HT1080 (cell line): ENCODE measurements around the gene SMAD9. TPM values are rescaled to one million over a fixed set of nuclear protein-coding genes. Genes with fewer than 3 reads are reported as not detected.

Experiments
- DNase-seq: peaks from one replicate; pipeline ENCODE4 v3.0.0-alpha.2; 2015; ENCODE audit warnings: low read depth
- total RNA-seq: library from RNA; depleted of rRNA; stranded (reverse); fragments of >200 nt; shearing (Covaris generic); gene quantifications from 2 replicates; pipeline ENCODE4 v1.2.3, GENCODE V29; 2014; rRNA removed

SMAD9 gene
- total RNA-seq, 1 experiment from 2014 or later: 2.8 TPM

DNA sequence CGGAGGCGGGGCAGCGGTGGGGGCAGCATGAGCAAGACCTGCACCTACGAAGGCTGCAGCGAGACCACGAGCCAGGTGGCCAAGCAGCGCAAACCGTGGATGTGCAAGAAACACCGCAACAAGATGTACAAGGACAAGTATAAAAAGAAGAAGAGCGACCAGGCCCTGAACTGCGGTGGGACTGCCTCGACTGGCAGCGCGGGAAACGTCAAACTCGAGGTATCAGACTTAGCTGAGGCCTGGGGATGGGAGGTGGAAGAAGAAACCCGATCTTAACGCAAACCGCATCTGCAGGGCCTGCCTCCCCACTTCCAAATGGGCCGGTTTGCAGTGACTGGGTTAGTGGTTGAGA, 100.3 kb downstream of the SMAD9 start:
- peak; percentile 29 for DNase-seq

DNA sequence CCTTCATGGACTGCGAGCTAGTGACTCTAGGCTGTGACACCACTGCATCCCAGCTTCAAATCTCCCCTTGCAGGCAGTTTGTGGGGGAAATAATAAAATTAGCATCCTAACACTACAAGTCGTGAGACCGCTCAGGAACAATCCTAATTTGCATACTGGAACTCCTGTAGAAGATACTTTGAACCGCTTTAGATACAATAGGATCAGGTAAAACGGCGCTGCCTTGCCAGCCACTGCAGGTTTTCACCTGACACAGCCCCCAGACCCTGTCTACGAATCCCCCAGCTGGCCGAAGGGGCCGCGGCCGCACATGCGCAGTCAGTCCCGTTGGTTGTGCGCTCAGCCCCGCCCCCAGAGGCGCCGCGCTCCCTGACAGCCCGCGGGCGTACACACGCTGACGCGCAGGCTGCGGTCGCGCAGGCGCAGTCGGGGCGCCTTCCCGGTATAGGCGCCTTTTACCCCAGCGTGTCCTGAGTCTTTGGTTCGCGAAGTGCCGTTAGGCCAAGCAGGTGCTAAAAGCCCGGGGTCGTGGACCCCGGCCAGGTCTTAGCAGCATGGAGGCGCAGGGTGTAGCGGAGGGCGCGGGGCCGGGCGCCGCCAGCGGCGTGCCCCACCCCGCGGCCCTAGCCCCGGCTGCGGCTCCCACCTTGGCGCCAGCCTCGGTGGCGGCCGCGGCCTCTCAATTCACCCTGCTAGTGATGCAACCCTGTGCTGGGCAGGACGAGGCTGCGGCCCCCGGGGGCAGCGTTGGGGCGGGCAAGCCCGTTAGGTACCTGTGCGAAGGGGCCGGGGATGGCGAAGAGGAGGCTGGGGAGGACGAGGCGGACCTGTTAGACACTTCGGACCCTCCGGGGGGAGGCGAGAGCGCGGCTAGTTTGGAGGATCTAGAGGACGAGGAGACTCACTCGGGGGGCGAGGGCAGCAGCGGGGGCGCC, 101.0 kb downstream of the SMAD9 start, which contains the start of gene RFXAP:
RFXAP (plus strand) TSS at position 419 of the 935 bp plus-strand sequence; CDS start at position 555, 136 bp downstream.
- DNase-seq: peak; percentile 77

DNA sequence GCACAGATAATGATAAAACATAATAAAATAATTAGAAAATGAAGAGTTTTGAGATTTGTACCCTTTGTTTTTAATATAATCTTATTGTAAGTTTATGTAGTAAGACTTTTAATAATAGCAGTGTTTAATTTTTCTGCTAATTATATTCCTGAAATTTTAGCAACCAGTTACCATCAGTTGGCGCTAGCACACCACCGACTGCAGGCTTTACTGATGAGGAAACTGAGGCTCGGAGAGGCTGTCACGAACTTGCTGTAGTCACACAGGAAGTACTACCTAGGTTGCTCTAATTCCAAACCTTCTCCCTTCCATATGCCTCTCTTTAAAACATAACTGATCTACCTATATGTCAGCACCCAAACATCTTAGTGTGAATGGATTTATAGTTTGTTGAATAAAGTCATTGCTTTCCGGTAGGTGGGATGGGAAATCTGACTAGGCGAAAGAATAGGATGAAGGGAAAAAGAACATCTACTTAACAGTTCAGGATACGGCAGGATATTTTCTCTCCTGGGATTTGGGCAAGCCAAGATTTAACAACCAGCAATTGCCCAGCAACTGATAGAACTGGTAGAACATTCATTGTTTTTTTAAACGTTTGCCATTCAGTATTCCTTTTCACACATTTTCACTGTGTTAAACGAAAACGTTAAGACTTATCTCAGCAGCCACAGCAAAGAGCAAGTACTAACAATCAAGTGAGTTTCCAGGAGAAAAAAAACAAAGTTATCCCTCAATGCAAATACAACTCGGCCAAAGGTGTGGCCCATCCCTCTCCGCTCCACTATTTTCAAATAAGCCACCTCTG, 101.8 kb downstream of the SMAD9 start:
- no peak for DNase-seq

DNA sequence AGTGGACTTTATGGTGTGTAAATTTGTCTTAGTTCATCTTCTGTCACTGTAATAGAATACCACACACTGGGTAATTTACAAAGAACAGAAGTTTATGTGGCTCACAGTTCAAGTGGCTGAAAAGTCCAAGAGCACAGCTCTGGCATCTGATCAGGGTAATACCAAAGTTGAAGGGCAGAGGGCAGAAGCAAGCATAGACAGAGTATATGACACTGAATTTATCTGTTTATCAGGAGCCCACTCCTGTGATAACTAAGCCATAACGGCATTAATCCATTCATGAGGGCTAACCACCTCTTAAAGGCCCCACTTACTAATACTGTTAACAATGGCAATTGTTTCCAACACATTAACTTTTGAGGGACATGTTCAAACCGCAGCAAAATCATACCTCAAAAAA, 105.0 kb downstream of the SMAD9 start:
- no peak for DNase-seq

DNA sequence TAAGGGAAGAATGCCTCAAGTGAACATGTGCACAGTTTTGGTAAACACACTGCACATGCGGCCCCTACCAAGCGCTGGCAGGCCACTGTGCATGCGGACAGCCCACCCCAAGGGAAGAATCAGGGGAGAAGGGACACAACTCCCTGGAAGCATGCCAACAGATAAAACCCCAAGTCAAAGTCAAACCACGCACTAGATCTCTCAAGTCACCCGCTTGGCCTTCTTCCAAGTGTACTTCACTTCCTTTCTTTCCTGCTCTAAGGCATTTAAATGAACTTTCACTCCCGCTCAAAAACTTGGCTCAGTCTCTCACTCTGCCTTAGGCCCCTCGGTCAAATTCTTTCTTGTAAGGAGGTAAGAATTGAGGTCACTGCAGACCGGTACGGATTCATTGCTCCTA, 105.6 kb downstream of the SMAD9 start:
- no peak for DNase-seq

DNA sequence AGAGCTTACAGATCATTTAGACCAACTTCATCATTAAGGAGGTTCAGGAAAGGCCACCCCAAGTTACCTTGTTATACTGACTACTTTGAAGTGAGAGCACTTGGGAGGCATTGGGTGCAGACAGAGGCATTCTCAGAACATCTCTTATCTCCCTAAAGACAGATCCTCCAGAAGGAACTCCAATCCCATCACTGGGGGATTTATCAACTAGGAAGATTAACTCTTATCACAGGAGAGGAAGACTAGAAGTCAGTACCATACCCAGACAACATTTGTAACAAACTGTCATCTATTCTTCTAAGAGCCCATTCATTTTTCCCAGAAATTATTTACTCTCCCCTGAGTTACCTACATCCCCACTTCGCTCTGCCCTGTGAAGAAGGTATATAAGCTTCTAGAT, 106.8 kb downstream of the SMAD9 start:
- no peak for DNase-seq

DNA sequence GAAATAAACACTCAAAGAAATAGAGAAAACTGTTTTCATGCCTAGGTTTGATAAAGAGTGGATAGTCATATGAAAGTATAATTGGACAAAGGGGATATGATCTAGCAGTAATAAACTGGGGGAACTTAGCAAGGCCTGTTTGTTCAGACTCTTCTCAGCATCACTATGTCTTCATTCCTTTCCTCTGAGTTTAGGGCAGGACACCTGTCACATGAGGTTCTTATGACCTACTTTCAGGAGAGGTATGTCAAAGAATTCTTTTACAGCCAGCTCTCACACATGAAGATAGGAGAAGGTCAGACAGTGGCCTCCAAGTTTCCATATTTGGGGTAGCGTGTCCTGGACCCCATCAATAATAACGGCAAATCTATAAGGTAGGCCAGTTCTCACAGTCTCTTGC, 112.4 kb downstream of the SMAD9 start:
- no peak for DNase-seq

DNA sequence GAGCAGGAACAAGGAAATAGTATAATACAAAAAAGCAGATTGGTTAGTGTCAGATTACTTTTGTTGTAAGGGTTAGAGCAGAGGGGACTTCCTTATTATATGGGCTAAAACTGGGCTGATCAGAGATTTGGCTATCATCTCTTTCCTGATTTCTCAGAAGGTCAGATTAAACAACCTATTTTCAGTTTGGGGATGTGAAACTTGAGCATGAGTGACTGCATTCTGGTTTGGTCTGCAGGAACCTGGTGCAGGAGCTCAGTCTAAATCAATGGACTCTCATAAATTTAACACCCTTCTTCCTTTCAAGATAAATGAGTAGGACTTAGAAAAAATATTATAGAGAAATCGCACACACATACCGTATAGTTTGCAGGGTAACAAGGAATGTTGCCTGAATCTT, 113.9 kb downstream of the SMAD9 start:
- DNase-seq: no peak

DNA sequence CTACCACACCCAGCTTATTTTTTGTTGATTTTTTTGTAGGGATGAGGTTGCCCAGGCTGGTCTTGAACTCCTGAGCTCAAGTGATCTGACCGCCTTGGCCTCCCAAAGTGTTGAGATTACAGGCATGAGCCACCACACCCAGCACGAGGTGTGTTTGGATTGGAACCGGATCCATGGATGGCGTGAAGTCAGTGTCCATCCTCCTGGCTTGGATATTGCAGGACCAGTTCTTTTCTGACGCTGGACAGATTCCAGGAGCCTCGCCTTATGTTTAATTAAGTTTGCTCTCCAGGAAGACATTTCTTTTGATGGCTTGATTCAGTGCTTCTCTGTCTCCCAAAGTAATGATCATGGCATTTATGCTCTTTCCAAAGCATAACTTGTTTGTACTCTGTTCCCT, 115.5 kb downstream of the SMAD9 start:
- DNase-seq: no peak

DNA sequence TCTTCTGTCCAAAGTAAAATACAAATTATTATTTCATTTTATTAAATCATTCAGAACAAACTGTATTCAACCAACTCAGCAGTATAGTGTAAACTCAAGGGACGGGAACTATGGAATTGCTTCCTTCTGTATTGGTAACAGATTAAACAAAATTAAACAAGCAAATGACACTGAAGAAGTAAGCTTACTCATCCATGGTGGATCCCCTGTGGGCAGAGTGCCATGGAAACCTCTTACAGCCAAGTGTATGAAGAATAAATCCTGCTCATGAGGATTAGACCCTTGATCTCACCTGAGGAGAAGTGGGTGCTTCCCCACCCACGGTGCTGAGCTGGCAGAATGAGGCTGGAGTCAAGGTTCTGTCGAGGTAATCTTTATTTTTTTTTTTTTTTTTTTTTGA, 119.0 kb downstream of the SMAD9 start:
- no peak for DNase-seq

DNA sequence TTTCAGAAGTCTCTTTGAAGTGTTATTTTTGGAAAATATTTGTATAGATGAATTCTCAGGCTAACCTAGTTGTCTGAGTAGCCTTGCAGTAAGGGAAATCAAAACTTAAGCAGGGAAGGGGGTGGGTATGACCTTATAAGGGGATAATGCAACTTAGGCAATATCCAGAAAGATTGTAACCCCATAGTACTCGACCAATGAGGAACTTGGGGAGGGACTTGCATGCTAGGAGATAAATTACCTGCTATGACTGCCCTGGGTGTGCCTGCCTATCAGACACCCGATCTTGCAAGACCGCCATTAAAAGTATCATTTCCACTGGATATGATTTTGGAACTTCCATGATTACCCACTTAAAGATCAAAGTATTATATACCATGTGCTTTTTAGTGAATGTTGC, 124.0 kb downstream of the SMAD9 start:
- DNase-seq: no peak

DNA sequence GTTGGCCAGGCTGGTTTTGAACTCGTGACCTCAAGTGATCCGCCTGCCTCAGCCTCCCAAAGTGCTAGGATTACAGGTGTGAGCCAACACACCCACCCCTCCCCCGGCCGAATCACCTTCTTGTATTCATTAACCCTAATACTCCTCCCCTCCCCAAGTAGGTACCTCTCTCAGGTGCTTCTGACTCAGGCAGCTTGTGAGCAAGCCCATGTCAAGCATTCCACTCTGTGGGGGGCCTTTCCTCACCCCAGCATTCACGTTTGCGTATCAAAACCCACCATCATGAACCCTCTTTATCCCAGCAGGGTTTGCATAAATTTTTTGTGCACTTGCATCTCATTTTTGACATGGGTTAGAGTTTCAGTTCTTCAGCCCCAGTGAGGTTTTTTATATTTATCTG, 124.6 kb downstream of the SMAD9 start:
- no peak for DNase-seq

Other genes starting within 250 kb of the SMAD9 start
- gene SERTM1, start 246.2 kb downstream of the SMAD9 start, total RNA-seq: 0.08 TPM in 1 of 2 replicates, not detected in the other
- 2.0 and 2.3 TPM in 2 replicates for gene RFXAP, start 101.0 kb downstream of the SMAD9 start, total RNA-seq
- 45.4 and 51.5 TPM in 2 replicates for gene ALG5, start 79.1 kb upstream of the SMAD9 start, total RNA-seq
- 82.6 and 94.4 TPM in 2 replicates for gene EXOSC8, start 80.5 kb upstream of the SMAD9 start, total RNA-seq
- 25.4 and 26.9 TPM in 2 replicates for gene SUPT20H, start 139.4 kb upstream of the SMAD9 start, total RNA-seq
- gene CSNK1A1L, start 185.4 kb upstream of the SMAD9 start, total RNA-seq: not detected in 2 replicates